NCI-H1417 treated with DMSO at 0.1 percent for 48 hours (cell line): ENCODE results near the gene KRT23.

Experiments
- DNase-seq: peaks from one replicate; lab custom pipeline; 2025; lab: John Stamatoyannopoulos, UW

The KRT23 gene

DNA sequence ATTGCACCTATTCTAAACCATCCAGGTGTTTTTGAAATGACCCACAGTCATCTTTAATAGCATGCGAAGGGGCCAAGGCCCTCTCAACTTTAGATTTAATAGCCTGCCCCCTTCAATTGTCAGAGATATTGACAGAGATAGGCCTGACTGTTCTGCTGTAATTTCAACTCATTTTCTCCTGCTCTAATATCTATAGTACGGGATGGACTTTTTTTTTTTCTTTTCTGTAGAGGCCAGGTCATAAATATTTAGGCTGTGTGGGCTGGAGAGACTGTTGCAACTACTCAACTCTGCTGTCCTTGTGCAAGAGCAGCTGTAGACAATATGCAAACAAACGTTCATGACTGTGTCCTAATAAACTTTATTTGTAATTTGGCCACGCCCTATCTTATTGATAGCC, 27.7 kb downstream of the KRT23 start:
- no peak for DNase-seq

DNA sequence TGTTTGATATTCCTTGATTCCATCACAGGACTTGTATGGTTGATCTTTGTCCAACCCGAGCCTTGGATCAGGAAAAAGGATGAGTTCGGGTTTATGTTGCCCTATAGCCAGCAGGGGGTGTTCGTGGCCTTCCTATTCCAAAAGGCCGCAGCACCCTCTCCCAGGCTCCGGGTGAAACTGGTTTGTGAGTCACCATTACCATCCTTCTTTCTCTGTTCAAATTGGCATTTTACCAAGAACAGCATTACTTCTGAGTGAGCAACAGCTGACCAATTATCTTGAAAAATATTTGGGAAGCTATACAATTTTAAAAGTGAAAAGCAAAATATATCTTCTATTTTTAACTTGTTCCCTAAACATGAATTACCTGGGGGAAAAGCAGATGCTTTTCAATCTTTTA, 28.1 kb downstream of the KRT23 start:
- peak; percentile 71 for DNase-seq

DNA sequence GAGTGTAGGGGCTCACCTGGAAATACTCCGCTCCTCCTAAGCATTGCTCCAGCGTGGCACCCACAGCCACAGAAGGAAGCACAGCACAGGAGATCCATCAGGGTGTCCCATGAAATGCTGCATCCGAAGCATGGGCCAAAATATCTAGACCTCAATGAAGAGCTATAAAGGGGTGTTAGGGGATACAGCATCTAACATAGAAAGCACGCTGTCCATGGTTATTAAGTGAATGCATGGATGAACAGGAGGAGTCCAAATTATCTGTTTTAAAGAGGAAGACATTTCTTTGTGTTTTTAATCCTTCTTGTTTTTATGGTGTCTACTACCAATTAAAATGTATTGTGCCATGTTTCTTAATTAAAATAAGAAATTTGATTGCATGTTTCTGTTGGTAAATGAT, 30.8 kb downstream of the KRT23 start:
- no peak for DNase-seq

DNA sequence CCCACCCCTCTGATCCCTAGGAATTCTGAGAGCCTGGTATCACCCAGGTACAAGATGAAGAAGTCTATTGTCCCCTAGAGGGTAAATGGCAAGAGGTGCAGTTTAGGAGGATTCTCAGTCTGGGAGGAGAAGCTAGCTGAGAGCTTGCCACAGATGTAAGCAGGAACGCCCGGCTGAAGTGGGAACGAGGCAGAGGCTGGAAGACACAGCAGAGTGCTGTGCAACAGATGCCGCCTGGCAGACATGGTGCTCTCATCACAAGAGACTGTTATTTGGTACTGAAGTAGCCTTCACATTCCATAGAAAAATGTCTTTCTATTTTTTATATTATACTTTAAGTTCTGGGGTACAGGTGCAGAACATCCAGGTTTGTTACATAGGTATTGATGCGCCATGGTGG, 32.1 kb downstream of the KRT23 start:
- DNase-seq = no peak

- no peak for DNase-seq
Observed at GRCh38 chr17:40903129-40903847, 34.2 kb downstream of the KRT23 start.

DNA sequence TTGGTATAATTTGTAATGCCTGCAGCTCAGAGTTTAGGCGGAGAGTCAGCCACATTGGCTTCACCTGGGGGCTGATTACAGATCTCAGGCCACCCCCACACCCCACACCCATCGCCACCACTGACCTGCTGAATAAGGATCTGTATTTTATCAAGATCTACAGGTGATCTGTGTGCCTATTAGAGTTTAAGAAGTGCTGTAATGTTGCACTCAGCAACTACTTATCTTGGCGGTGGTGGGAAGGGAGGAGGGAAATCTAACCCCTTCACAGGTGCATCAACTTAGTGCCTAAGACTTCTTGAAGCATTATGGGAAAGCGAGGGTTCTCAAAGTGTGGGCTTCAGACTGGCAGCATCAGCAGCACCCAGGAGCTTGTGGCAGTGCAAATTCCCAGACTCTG, 34.9 kb downstream of the KRT23 start:
- DNase-seq = no peak

DNA sequence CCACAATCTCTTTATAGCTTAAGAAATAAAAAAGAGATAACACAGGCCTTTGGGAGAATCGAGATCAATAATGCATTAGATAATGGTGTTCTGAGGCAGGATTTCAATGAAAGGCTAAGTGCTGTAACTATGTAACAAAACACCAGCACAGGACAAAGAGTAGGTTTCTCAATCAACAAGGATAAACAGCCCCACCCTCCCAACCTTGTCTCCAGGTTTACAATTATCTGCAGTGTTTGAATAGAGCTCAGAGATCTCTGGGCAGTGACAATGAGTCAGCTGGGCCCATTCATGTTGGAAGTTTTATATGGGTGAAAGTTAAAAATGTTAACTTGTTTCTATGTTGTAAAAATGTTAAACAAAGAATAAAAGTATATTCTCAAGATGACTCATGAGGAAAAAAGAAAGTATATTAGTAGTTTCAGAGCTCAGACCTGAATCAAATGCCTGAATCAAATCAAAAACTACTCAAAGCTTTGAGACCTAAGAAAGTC, 35.4 kb downstream of the KRT23 start:
- no peak for DNase-seq

GRCh38 chr17:40900809-40901356, 36.6 kb downstream of the KRT23 start:
- DNase-seq = no peak

GRCh38 chr17:40896916-40897455, 40.5 kb downstream of the KRT23 start:
- no peak for DNase-seq

DNA sequence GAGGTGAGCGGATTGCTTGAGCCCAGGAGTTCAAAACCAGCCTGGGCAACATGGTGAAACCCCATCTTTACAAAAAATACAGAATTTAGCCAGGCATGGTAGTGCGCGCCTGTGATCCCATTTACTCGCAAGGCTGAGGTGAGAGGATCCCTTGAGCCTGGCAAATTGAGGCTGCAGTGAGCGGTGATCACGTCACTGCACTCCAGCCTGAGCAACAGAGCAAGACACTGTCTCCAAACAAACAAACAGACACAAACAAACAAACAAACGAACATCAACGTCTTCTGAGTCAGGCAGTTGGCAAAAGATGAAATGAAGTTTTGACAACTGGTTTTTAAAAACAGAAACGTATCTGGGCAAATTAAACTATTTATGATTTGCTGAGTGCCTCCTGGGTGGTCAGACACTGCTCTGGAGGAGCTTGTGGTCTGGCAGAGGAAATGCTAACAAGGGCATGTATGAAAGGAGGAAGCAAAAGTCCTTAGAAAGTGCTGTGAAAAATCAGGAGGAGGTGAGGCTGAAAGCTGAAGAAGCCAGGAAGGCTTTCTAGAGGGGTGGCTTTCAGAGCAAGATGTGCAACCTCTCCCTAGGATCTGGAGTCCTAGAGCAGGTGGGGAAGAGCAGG, 42.2 kb downstream of the KRT23 start:
- DNase-seq = no peak

- no peak for DNase-seq
Observed at GRCh38 chr17:40888196-40888720, 49.2 kb downstream of the KRT23 start.

- DNase-seq = no peak
Observed at GRCh38 chr17:40886090-40886489, 51.4 kb downstream of the KRT23 start.

DNA sequence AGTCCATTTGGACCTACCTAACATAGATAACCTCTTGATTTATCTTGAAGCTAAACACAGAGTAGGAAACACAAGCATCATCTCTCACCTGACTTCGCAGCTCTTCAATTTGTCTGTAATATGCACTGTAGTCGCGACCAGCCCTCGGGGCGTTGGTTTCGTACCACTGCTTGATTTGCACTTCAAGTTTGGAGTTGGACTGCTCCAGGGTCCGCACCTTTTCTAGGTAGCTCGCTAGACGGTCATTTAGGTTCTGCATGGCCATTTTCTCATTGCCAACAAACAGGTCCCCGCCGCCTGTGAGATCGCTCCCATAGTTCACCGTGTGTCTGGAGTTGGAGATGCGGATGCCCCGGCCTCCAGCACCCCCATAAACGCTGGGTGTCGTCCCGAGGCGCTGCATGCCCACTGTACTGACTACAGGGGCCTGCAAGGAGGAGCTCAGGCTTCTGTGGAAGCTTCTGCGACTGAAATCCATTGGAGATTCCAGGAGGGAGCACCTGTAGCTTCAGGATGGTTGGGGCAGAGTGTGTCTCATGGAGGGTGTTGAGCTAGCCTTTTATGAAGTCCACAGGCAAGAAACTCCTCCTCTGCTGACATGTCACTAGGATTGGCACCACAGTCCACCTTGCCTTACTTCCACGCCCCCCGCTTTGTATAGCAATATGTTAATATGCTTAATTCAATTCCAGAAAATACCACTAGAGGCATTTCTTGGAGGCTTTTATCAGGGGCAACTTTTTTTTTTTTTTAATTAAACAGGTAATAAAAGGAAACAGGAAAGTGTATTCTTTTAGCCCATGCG, 52.5 kb downstream of the KRT23 start, which contains the start of gene KRT20:
Gene KRT20, minus strand, starts transcription at position 535 of the 805 bp plus-strand sequence. Its CDS starts 57 bp downstream, at position 478.
- DNase-seq = no peak

DNA sequence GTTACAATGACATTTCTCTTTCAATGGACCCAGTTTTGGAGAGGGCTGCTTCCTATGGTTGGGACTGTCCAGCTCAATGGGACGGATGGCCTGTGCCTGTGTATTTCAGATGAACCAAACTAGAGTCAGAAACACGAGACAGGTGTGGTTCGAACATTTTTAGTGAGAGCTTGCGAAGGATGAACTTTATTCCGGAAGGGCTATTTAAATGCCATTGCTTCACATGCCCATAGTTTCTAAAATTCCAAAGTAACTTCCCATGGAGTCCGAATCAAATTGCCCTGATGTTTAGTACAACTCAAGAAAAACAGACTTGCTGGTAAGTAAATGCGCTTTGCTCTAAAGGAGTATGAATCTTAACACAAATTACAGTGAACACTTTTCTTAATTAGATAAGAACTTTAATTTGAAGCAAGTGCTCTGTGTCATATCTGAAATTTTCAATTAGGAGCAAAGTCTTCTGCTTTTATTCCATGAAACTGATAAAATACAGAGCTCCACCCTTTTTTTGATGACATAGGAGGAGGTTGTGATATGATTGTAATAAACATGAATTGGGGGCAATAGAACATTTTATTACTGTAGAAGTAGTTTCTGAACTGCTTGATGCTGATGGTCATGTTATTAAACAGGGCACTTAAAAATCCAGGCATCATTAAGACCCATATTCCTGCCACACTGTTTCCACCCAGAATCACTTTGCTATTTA, 53.7 kb downstream of the KRT23 start:
- no peak for DNase-seq

GRCh38 chr17:40883031-40883430, 54.4 kb downstream of the KRT23 start:
- no peak for DNase-seq

DNA sequence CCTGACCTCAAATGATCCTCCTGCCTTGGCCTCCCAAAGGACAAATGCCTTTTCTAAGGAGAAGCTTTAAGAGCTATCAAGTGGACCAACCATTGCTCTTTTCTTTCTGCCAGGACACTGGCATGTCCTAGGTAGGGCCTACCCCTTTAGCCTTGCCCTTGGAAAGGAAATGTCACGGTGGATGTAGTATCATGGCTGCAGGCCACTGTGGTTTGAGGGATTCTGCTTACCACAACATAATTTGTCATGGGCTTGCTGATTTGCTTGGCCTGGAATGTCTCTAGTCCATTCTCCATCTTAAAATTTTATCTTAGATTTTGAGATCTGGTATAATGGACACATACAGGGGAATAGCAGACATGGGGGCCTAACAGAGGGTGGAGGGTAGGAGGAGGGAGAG, 58.4 kb downstream of the KRT23 start:
- no peak for DNase-seq

- no peak for DNase-seq
Observed at GRCh38 chr17:40878044-40878443, 59.4 kb downstream of the KRT23 start.

DNA sequence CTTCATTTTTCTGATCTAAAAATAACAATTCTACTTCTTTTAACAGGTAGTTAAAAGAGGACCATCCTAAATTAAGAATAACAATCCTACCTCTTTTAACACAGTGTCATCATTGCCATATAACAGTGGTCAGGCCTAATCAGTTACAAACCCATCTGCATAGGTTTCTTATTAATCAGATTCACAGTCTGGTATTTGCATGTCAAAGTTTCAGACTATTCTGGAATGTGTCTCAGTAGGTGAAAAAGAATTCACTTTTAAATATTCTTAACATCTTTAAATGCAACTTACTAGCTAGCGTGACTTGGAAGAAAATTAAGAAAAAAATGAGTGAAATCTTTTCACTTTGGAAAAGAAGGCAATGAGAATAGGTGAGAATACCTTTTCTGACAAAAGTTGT, 63.6 kb downstream of the KRT23 start:
- DNase-seq = no peak

GRCh38 chr17:40873255-40873654, 64.2 kb downstream of the KRT23 start:
- DNase-seq = no peak
